ENCODE data around the gene KCNMA1.
"Not testable (repeated sequence)": the region's sequence is repeated elsewhere in the genome, so short reads cannot be mapped to it uniquely, and the experiment has no call there.

KCNMA1 gene

DNA sequence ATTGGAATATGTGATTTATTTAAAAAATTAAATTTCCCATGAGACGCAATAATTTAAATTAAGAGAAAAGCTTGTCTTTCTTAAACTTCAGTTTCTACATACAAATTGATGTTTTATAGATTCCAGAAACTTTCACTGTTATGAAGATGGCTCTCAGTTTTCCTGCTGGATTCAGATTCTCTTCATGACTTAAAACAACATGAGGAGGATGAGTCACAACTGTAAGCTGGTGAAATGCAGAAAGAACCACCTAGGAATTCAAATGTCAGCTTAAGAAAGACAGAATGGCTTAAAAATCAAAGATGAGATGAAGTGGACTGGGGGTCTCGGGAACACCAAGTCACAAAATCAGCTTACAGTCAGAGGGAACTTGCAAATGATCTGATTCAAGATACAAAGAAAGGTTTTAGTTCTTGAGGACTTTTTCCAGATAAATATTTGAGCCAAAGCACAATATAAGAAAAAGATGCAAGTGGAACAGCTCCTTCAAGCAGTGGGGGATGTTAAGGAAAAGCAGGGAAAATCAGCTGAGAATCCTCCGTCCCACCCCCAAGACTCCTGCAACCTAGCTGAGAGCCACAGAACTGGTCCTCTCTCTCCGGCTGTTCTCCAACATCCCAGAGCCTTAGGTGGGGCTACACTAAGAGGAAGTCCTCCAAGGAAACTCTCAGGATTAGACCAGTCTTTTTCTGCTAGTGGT lies 279.8 kb downstream of the KCNMA1 start:
- peak; percentile 75 for DNase-seq

DNA sequence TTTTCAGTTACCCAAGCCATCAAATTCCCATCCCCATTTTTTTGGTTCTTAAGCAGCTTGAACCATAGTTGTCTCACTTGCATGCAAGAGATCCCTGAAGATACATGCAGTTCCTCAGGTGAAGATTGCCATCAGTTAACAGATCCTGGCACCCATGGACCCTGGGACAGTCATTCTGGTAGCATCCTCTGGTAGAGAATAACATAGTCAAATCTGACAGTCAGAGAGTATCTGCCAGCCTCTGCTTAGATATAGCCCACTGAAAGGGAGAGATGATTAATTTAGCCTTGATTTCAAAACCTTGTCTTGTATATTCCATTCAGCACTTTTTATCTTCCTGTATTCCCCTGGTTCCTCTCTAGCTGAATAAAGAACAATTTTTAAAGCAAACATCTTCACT lies 280.4 kb downstream of the KCNMA1 start:
- no peak for DNase-seq

DNA sequence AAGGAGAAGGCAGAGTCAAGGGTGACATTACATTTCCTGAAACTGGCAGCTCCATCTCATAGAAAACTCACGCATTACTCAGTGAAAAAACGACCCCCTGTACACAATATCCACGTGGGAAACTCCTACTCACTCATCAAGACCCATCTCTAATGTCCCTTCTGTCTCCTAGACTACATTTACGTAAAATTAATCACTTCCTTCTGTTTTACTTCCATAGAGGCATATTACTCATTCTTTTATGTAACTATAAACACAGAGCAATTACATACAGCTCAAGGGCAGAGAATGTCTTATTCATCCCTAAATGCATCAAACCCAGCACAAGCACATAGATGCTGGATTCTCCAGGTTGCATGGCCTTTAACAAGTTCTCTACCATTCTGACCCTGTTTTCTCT lies 281.8 kb downstream of the KCNMA1 start:
- DNase-seq, result peak; percentile 94

DNA sequence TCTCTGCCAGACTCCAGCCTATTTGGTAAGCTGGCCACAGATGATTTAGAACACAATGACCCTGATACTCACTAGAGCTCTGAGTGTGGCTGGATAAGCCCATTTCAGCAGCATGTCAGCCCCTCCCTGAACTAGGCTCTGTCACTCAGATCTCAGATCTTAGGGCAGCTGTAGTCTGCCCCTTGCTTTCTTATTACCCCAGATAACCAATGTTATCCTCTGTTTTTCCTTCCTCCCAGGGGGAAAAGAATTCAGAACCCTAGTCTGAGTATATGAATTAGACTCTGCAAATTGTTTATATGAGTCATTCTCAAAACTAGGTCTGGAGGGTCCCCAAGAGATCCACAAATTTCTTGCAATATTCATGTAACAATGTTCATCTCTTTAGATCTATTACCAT lies 286.2 kb downstream of the KCNMA1 start:
- peak; percentile 93 for DNase-seq

DNA sequence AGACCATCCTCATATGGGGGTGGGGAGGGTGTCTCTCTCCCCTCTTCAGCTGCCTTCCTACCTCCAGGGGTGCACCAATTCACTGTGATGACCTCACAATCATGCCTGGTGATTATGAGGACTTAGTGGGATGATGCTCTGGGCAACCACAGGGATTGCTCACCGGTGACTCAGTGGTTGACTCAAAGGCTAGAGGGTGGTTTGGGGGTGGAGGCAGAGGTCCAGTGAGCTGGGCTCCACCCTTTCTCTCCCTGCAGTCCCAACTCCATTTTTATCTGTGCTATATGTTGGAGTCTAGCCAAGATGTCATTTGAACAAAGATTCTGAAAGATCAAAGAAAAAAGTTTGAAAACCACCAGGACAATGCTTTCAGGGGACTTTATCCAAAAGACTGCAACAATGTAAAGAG lies 286.9 kb downstream of the KCNMA1 start:
- DNase-seq, result peak; percentile 100

DNA sequence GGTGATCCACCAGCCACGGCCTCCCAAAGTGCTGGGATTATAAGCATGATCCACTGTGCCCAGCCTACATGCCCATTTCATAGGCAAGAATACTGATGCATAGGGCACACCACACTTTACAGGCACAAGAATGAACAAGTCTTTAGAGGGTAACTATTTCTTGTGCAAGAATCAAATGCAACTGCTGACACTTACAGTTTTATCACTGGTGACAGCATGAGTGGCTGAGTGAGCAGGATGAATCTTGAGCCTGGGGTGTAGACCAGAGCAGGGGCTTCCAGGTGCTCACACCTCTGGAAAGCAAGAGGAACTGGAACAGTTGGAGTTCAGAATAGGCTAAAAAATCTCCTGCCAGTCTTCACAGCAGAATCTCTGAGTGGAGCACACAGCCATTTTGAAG lies 287.5 kb downstream of the KCNMA1 start:
- DNase-seq, result no peak

DNA sequence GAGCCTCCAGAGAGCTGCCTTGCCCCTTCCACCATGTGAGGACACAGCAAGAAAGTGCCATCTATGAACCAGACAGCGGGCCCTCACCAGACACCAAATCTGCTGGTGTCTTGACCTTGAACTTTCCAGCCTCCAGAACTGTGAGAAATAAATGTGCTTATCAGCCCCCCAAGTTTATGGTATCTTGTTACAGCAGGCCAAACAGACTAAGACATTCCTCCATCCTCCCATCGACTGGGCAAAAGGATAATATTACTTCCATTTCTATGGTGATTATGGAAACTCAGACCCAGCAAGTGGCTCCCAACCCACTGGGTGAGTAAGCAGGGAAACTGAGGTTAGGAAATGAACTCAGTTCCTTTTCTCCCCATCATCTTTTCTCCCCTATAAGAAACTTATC lies 288.4 kb downstream of the KCNMA1 start:
- DNase-seq, result no peak

DNA sequence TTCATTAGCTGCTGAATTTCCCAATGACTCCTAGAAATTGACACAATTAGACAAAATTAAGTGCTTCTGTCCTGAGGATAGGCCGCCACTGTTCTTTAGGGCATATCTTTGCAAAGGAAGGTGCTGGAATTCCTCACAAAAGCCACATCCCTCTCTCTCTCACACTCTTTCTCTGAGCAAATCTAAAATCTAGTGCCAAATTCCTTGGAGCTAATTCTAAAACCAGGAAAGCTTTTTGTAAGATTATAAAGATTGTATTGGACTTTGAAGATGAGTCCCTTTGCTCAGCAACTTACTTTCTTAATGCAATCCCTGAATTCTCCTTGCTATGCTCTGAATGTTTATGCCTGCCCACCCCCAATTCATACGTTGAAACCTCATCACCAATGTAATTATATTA lies 288.9 kb downstream of the KCNMA1 start:
- DNase-seq, result peak; percentile 43

DNA sequence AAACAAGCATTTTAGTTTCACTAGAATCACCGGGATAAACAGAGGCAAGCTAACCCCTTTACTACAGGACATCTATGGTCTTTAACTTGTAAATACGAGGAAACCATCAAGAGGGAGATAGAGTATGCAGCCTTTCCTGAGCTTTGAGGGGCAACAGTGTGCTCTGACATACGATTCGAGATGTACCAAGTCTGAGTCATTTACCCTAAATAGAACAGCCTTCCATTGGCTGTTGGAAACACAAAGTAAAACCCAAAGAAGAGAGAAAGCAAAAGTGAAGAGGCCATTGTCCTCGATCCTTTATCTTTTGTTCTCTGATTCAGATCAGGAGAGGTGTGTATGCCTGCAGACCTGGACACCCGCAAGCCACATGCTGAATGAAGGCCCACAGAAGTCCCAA lies 289.5 kb downstream of the KCNMA1 start:
- no peak for DNase-seq

DNA sequence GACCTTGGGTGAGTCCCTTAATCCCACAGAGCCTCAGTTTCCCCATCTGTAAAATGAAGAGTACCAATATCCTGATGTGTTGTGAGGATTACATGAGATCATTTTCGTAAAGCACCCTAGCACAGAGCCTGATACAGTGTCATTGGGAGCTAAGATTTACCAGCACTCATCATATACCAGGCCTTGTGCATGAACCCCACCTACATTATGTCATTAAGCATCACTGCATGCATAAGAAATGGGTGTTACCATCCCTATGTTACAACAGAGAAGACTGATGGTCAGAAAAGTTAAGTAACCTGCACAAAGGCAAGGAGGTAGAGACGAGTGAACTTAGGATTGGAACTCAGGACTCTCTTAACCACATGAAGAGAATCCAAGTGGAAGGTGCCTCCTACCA lies 290.6 kb downstream of the KCNMA1 start:
- DNase-seq, result no peak

DNA sequence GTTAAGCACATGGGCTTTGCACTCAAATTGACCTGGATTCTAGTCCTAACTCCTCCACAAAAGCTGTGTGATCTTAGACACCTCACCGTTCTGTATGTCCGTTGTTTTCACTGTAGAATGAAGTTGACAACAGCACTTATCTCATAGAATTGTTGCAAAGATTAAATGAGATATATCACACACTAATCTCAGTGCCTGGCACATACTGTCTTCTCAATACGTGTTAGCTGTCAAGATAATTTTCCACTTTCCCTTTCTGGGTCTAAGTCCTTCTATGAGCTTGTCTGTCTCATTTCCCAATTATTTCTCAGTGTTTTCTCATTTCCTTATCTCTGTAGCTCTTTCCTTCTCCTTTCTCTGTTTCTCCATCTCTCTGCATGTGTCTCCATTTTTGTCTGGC lies 296.6 kb downstream of the KCNMA1 start:
- DNase-seq, result no peak

DNA sequence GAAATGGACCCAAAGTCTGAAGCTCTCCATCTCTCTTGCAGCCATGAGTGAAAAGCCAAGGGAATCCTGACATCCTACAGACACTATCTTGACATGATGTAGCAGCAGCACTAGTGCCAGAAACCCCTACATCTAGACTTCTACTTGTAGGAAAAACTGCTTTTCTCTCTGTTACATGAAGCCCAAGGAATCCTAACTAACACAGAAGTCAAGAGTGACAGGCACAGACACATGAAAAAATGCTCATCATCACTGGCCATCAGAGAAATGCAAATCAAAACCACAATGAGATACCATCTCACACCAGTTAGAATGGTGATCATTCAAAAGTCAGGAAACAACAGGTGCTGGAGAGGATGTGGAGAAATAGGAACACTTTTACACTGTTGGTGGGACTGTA lies 297.7 kb downstream of the KCNMA1 start:
- DNase-seq, result not testable (repeated sequence)

DNA sequence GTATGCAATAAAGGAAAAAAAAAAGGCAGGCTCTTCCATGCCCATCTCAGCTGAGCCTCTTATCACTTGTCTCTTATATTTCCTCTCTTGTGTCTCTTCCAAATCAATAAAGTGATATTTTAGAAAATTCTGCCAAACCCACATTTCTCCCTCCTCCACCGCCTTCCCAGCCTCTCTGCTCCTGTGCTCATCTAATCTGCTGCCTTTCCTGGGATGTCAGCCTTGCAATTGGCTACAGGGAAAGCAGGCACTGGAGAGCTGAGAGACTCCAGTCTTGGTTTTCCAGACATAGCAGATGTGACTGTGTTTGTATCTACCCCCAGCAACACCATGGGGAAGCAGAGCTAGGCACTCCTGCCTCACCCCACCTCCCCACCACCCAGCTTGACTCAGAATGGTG lies 298.4 kb downstream of the KCNMA1 start:
- no peak for DNase-seq

DNA sequence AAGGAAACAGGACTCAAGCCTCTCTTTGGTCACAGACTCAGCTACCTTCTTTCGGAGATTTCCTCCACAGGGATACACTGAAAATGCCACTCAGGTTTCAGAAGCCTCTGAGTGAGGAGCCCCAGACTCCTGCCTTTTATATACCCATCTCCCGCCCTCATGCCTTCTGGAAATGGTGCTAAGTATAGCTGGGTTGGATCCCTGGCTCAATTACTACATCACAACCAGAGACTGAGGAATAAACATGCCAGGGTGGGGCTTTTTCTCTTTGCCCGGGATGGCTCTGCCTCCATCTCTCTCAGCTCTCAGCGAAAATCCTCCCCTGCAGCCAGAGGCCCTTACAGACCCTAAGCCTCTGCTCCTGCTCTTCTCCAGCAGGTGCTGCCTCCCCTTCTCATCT lies 299.5 kb downstream of the KCNMA1 start:
- DNase-seq, result no peak

DNA sequence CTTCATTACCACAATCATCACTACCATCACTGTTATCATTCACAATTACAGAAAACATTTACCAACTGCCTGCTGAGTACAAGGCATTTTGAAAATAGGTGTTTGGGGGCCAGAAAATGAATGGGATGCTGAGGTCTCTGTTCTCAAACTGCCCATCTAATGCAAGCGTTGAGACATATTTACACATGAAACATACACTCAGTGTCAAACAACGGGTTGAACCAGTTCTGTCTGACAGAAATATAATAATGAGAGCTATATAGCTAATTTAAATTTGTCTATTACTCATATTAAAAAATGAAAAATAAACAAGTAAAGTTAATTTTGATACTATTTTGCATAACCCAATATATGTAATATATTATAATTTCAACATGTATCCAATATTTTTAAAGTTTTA lies 303.1 kb downstream of the KCNMA1 start:
- DNase-seq, result no peak

DNA sequence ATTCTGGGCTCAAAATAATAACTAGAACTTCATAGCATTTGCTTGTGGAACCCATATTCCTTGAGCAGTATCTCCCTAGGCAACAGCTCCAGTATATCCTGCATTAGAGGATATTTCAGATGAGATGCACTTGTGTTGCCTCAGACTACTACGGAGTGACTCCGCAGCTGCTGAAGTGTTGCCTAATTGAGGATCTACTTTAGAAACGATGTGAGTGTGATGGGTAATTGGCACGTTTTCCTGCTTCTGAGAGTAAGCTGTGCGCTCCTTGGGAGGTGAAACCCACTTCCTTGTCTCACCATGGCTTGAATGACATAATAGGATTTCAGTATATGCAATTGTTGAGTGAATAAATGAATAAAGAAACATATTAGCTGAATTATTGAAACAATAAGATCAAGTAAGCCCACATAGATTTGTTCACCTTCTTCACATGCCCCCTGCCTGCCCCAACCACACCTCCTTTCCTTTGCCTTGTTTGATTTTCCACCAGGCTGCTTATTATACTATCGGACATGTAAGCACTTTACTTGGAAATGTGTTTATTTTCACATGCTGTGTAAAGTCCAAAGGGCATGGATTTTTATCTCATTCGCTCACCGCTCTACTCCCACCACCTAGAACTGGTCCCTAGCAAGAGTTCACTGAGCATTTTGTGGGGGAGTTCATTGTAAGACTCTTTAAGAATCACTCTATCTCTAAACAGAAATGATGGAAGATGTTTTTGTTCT lies 303.8 kb downstream of the KCNMA1 start:
- DNase-seq, result peak; percentile 38

DNA sequence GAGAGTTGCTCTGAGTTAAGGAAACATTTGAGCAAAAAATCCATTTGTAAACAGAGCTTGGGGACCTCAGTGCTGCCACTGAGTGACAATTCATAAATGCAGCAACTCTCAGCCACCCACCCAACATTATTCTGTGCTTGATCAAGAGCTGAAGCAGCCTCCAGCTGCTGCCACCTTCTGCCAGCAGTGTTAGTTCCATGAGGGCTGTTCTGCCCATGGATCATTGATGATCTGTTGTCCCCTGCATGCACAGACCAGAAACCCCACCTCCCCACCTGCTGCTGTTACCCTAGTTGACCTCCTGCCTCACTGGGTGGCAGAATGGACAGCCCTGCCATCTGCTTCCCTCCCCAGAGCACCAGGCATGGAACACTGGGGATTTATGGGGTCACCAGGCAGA lies 305.4 kb downstream of the KCNMA1 start:
- DNase-seq, result no peak

DNA sequence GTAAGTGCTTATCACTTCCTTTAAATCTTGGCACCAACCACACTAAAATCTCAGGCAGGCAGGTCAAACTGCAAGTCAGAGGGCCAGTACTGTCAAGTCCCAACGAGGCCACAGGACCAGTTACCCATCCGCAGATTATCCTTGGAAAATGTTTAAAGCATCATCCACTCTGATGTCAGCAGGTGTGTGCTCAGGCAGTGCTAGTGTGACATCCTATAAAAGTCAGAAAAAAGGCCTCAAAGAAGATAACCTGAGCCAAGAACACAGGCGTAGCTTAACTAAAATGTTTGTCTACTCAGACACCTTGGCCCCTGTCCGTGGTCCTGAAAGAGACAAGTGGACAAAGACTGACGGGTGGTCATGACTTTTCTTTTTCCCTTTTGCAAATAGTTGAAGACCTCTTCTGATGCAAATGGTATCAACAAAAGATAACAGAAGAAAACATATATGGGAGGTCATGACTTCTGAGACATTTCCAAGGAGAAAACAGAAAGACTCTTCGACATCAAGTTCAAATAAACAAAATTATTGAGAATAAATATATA lies 309.3 kb downstream of the KCNMA1 start:
- DNase-seq, result peak; percentile 49

DNA sequence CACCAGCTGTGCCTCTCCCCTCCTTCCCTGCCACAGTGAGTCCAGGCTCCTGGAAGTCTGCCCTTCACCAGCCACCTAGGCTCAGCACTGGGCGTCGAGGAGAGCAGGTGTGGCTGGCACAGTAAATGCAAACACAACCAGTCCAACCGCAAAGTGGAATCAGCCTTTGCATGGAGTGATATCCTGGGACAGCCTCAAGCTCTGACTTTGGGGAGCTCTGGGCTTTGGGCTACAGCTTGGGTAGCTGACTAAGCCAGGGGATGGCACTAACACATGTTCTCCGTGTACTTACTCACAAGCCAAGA lies 312.4 kb downstream of the KCNMA1 start:
- no peak for DNase-seq

DNA sequence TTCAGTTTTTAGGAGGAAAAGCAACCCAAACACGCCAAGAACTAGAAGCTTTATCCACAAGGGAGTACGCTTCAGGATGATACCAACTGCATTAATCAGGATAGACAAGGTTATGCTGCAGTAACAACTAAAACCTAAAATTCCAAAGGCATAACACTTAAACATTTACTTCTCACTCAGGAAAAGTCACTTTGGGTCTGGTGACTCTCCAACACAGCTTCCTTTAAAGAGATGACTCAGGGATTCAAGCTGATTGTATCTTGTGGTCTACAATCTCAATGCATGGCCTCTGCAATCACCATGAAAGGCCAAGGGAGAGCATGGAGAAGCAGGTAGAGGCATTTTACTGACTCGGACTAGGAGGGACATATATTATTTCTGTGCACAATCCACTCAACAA lies 315.8 kb downstream of the KCNMA1 start:
- DNase-seq, result peak; percentile 73

DNA sequence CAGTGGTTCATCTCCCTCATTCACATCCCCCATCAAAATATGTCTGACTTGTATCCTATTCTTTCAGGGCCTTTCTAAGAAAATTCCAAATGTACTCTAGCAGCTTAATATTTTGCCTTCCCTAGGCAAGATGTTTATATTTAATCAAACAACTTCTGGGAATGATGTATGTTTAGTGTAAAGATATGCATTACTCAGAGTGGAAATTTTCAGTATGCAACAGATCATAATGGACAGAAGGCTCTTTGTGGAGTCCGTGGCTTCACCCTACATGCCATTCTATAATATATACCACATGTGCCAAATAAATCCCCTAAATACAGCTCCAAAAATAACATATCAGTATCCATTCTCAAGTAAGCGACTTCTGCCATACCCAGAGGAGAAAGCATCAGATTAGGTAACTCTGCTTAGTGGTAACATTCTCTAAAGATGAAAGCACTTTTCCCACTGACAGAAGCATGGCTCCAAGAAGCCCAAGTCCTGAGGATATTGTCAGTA lies 316.6 kb downstream of the KCNMA1 start:
- peak; percentile 99 for DNase-seq

DNA sequence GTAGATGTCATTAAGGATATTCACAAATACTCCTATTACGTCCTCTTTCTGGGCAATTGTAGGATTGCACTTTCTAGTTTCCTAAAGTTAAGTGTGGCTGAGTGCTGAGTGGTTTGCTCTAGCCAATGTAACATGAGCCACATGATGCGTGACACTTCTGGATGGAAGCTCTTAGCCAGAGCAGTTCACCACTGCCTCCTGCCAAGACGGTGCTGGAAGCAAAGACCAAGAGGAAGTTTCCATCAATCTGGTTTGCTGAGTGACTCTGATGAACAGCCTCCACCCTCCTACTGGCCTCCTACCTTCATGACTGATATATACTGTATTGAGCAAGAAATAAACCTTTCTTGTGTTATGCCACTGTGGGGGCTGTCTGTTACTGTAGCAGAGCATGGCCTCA lies 318.1 kb downstream of the KCNMA1 start:
- peak; percentile 58 for DNase-seq

DNA sequence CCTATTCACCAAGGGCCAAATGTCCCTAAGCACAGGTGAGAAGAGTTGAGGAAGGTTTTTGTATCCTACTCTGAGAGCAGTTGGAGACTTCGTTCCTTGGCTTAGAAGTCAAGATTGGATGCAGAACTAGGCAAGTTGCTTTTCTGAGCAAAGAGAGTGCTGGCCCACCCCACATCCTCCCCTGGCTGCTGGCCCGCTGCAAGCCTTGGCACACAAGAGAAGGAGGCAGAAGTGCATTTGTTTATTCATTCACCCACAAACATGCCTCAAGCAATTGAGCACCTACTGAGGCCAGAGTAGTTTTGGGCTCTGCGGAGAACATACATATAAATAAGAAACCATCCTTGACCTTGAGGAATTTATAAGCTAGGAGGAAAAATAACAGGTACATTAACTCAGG lies 318.9 kb downstream of the KCNMA1 start:
- no peak for DNase-seq

DNA sequence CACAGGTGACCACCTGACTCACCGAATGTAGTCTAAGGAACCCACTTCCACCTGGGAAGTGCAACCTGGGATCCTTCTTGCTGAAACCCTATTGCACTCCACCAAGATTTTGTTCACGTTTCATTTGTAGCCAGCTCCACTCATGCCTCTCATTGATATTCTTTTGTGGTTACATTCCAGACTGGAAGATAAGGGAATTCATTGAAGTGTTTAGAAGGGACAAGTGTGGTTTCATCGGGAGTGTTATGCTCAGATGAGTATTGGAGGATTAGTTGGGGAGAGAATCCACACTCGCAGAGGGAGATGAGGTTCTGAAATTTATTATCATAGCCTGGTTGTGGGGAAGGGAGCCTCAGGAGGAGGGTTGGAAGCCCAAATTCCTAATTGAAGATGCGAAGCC lies 320.4 kb downstream of the KCNMA1 start:
- no peak for DNase-seq
